CD4-positive, alpha-beta T cell treated with Interleukin-2 at 100 ng/mL for 4 hours (primary cell): ENCODE data around the gene DOCK2.
"Not testable (repeated sequence)": the region's sequence is repeated elsewhere in the genome, so short reads cannot be mapped to it uniquely, and the experiment has no call there.

Source experiments
- DNase-seq: peaks from one replicate; pipeline ENCODE4 v3.0.0-alpha.2; 2020; ENCODE audit warnings: low spot score

The DOCK2 gene

GRCh38 chr5:169817031-169817430 is 180.0 kb downstream of the DOCK2 start:
- no peak for DNase-seq

GRCh38 chr5:169826618-169827017 is 189.5 kb downstream of the DOCK2 start:
- DNase-seq: no peak

- no peak for DNase-seq
Measured at GRCh38 chr5:169827769-169828168, 190.7 kb downstream of the DOCK2 start.

GRCh38 chr5:169828385-169828784 is 191.3 kb downstream of the DOCK2 start:
- DNase-seq: no peak

GRCh38 chr5:169831331-169831730 is 194.3 kb downstream of the DOCK2 start:
- no peak for DNase-seq

- no peak for DNase-seq
Measured at GRCh38 chr5:169832304-169832703, 195.2 kb downstream of the DOCK2 start.

- no peak for DNase-seq
Measured at GRCh38 chr5:169832845-169833244, 195.8 kb downstream of the DOCK2 start.

- DNase-seq: not testable (repeated sequence)
Measured at GRCh38 chr5:169833681-169834292, 196.7 kb downstream of the DOCK2 start.

- not testable (repeated sequence) for DNase-seq
Measured at GRCh38 chr5:169834540-169834939, 197.5 kb downstream of the DOCK2 start.

GRCh38 chr5:169836835-169837536 is 199.9 kb downstream of the DOCK2 start:
- DNase-seq: no peak

- DNase-seq: no peak
Measured at GRCh38 chr5:169837686-169838085, 200.6 kb downstream of the DOCK2 start.

GRCh38 chr5:169838688-169839087 is 201.6 kb downstream of the DOCK2 start:
- no peak for DNase-seq

GRCh38 chr5:169840405-169840804 is 203.3 kb downstream of the DOCK2 start:
- DNase-seq: no peak

GRCh38 chr5:169842699-169843098 is 205.6 kb downstream of the DOCK2 start:
- no peak for DNase-seq

GRCh38 chr5:169847519-169847918 is 210.4 kb downstream of the DOCK2 start:
- DNase-seq: no peak

GRCh38 chr5:169848271-169848670 is 211.2 kb downstream of the DOCK2 start:
- no peak for DNase-seq

GRCh38 chr5:169848792-169849191 is 211.7 kb downstream of the DOCK2 start:
- no peak for DNase-seq

GRCh38 chr5:169850409-169850808 is 213.3 kb downstream of the DOCK2 start:
- DNase-seq: no peak

GRCh38 chr5:169851321-169851850 is 214.3 kb downstream of the DOCK2 start:
- DNase-seq: no peak

- DNase-seq: no peak
Measured at GRCh38 chr5:169856571-169856970, 219.5 kb downstream of the DOCK2 start.

- DNase-seq: no peak
Measured at GRCh38 chr5:169860585-169860984, 223.5 kb downstream of the DOCK2 start.

- DNase-seq: no peak
Measured at GRCh38 chr5:169861433-169861832, 224.4 kb downstream of the DOCK2 start.

- DNase-seq: no peak
Measured at GRCh38 chr5:169861934-169862333, 224.9 kb downstream of the DOCK2 start.

GRCh38 chr5:169862391-169862811 is 225.3 kb downstream of the DOCK2 start:
- DNase-seq: no peak
